Measurements from ENCODE around the gene SV2B.

DNA sequence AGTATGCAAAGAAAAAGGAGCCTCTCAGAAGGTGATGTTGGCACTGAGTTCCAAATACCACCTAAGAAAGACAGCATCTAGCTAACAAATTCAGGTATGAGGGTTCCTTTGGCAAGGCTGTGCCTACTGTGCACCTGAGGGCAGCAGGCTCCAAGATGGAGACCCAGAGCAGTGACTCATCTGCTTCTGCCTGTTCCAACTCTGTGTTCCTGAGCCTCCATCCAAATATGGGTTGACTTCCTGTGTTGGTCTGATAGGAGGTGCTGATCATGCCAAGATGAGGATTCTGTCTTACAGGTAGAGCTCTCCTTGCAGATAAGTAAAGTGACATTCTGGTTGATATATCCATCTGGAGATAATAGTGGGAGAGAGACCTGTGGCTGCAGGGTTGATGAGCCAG lies 26.0 kb downstream of the SV2B start:
- TF ChIP-seq, protein P1, sequence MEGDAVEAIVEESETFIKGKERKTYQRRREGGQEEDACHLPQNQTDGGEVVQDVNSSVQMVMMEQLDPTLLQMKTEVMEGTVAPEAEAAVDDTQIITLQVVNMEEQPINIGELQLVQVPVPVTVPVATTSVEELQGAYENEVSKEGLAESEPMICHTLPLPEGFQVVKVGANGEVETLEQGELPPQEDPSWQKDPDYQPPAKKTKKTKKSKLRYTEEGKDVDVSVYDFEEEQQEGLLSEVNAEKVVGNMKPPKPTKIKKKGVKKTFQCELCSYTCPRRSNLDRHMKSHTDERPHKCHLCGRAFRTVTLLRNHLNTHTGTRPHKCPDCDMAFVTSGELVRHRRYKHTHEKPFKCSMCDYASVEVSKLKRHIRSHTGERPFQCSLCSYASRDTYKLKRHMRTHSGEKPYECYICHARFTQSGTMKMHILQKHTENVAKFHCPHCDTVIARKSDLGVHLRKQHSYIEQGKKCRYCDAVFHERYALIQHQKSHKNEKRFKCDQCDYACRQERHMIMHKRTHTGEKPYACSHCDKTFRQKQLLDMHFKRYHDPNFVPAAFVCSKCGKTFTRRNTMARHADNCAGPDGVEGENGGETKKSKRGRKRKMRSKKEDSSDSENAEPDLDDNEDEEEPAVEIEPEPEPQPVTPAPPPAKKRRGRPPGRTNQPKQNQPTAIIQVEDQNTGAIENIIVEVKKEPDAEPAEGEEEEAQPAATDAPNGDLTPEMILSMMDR (IDR thresholded peaks at IDR 0.05), result no peak
- TF ChIP-seq POLR2A (IDR thresholded peaks at IDR 0.05), result no peak
- TF ChIP-seq POLR2AphosphoS5 (IDR thresholded peaks at IDR 0.05), result no peak

Measured in breast epithelium (tissue), 3 donors.